Islet precursor cell (in vitro differentiated cells): Measurements from ENCODE around the gene SEC14L2.
"Not testable (repeated sequence)": the region's sequence is repeated elsewhere in the genome, so short reads cannot be mapped to it uniquely, and the experiment has no call there.

Experiments
- DNase-seq: peaks from one replicate; pipeline ENCODE4 v3.0.0-alpha.2; 2018

The SEC14L2 gene

GRCh38 chr22:30430933-30431332, 34.1 kb downstream of the SEC14L2 start:
- no peak for DNase-seq

GRCh38 chr22:30432096-30432495, 35.3 kb downstream of the SEC14L2 start:
- DNase-seq = no peak

GRCh38 chr22:30432520-30432919, 35.7 kb downstream of the SEC14L2 start:
- DNase-seq = no peak

- no peak for DNase-seq
Observed at GRCh38 chr22:30433227-30433626, 36.4 kb downstream of the SEC14L2 start.

GRCh38 chr22:30433773-30434172, 37.0 kb downstream of the SEC14L2 start:
- DNase-seq = no peak

- DNase-seq = no peak
Observed at GRCh38 chr22:30434843-30435242, 38.0 kb downstream of the SEC14L2 start.

- DNase-seq = no peak
Observed at GRCh38 chr22:30435674-30436126, 38.9 kb downstream of the SEC14L2 start.

- DNase-seq = no peak
Observed at GRCh38 chr22:30436196-30436595, 39.4 kb downstream of the SEC14L2 start.

- DNase-seq = no peak
Observed at GRCh38 chr22:30438559-30438958, 41.7 kb downstream of the SEC14L2 start.

- no peak for DNase-seq
Observed at GRCh38 chr22:30439226-30439625, 42.4 kb downstream of the SEC14L2 start.

GRCh38 chr22:30439836-30440235, 43.0 kb downstream of the SEC14L2 start:
- no peak for DNase-seq

GRCh38 chr22:30441088-30441487, 44.3 kb downstream of the SEC14L2 start:
- DNase-seq = no peak

- DNase-seq = peak; percentile 80
Observed at GRCh38 chr22:30444632-30445437, 48.0 kb downstream of the SEC14L2 start.

GRCh38 chr22:30445438-30446145, 48.8 kb downstream of the SEC14L2 start:
- DNase-seq = no peak

- DNase-seq = no peak
Observed at GRCh38 chr22:30447656-30448055, 50.8 kb downstream of the SEC14L2 start.

GRCh38 chr22:30451488-30451887, 54.7 kb downstream of the SEC14L2 start:
- not testable (repeated sequence) for DNase-seq

- no peak for DNase-seq
Observed at GRCh38 chr22:30452861-30453260, 56.0 kb downstream of the SEC14L2 start.

- no peak for DNase-seq
Observed at GRCh38 chr22:30453731-30454510, 57.1 kb downstream of the SEC14L2 start.

- no peak for DNase-seq
Observed at GRCh38 chr22:30455075-30455840, 58.4 kb downstream of the SEC14L2 start.

GRCh38 chr22:30457981-30458380, 61.2 kb downstream of the SEC14L2 start:
- DNase-seq = no peak

- DNase-seq = no peak
Observed at GRCh38 chr22:30459181-30460052, 62.6 kb downstream of the SEC14L2 start.

GRCh38 chr22:30460147-30460546, 63.3 kb downstream of the SEC14L2 start:
- DNase-seq = no peak
